ENCODE data around the gene MYO1E. TPM values are rescaled to one million over a fixed set of nuclear protein-coding genes. Genes with fewer than 3 reads are reported as not detected.
A peak's percentile ranks its signal among the peaks of the same experiment; 100 is the strongest.

MYO1E gene
- polyA plus RNA-seq, 6 donors from 2014 or later = 32.4 to 80.0 (median 45.3) TPM

DNA sequence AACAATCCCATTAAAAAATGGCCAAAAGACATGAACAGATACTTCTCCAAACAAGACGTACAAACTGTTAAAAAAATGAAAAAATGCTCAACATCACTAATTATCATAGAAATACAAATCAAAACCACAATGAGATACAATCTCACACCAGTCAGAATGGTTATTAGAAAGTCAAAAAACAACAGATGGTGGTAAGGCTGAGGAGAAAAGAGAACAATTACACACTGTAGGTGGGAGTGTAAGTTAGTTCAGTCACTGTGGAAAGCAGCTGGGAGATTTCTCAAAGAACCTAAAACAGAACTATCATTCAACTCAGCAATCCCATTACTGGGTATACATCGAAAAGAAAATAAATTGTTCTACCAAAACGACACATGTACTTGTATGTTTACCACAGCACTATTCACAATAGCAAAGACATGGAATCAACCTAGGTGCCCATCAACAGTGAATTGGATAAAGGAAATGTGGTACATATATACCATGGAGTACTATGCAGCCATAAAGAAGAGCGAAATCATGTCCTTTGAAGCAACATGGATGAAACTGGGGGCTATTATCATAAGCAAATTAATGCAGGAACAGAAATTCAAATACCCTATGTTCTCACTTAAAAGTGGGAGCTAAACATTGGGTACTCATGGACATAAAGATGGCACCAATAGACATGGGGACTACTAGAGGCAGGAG, 51.5 kb downstream of the MYO1E start:
- ATAC-seq (ENCODE audit: low read depth in 2 of 2) (no peak), DNase-seq (no peak)
- H3K4me1 Mint-ChIP-seq = peaks cover 37 to 91% (median 81%) of the 10 kb centered on the region in 3 donors
- peak overlapping the region in 1 of 8 donors; percentile 44 for H3K4me3 Mint-ChIP-seq
- H3K27ac Mint-ChIP-seq = peak overlapping the region in 4 of 6 donors; percentile 8 to 93 (median 72)
- H3K9me3 Mint-ChIP-seq = peaks cover 0 to 13% (median 0%) of the 10 kb centered on the region in 7 donors
- H3K27me3 Mint-ChIP-seq = no peaks in the 10 kb centered on the region
- peaks cover 0 to 5% of the 10 kb centered on the region in 2 donors for H3K36me3 Mint-ChIP-seq

GRCh38 chr15:59317211-59317610, 55.5 kb downstream of the MYO1E start:
- H3K27me3 Mint-ChIP-seq = no peaks in the 10 kb centered on the region
- no peak overlapping the region for H3K4me3 Mint-ChIP-seq
- H3K9me3 Mint-ChIP-seq = peaks cover 0 to 13% (median 0%) of the 10 kb centered on the region in 7 donors
- H3K36me3 Mint-ChIP-seq = peaks cover 0 to 5% of the 10 kb centered on the region in 2 donors
- H3K4me1 Mint-ChIP-seq = peaks cover 32 to 90% (median 68%) of the 10 kb centered on the region in 3 donors
- ATAC-seq (ENCODE audit: low read depth in 2 of 2) (no peak), DNase-seq (no peak)
- H3K27ac Mint-ChIP-seq = peak overlapping the region in 3 of 6 donors; percentile 6 to 67 (median 21)

DNA sequence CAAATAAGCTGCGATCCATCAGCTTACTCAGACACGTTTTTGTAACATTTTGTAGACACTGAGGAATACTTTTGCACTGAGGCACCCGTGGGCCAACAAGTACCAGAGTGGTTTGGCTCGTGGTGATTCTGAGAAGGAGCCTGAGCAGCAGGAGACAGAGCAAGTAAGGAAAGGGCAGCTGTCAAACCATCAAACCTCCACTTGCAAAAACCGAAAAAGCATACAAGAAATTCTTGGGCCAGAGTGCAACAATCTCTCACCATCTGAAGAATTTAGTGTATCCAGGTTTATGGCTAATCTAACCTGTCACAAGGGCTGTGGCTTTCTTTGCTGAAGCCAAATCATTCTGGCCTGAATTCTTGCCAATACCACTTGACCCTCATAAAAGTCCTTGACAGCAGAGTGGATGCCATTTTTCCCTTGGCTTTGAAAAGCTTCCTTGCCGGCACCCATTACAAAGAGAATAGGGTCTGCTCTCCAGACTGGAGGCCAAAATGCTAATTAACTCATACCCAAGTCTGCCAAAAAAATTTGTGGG, 56.7 kb downstream of the MYO1E start:
- no peaks in the 10 kb centered on the region for H3K27me3 Mint-ChIP-seq
- DNase-seq (no peak), ATAC-seq (ENCODE audit: low read depth in 2 of 2) (no peak)
- peaks cover 0 to 8% (median 0%) of the 10 kb centered on the region in 7 donors for H3K9me3 Mint-ChIP-seq
- H3K4me1 Mint-ChIP-seq = peaks cover 37 to 91% (median 72%) of the 10 kb centered on the region in 3 donors
- peak overlapping the region in 2 of 6 donors; percentile 36 to 65 for H3K27ac Mint-ChIP-seq
- peaks cover 0 to 5% of the 10 kb centered on the region in 2 donors for H3K36me3 Mint-ChIP-seq
- no peak overlapping the region for H3K4me3 Mint-ChIP-seq

DNA sequence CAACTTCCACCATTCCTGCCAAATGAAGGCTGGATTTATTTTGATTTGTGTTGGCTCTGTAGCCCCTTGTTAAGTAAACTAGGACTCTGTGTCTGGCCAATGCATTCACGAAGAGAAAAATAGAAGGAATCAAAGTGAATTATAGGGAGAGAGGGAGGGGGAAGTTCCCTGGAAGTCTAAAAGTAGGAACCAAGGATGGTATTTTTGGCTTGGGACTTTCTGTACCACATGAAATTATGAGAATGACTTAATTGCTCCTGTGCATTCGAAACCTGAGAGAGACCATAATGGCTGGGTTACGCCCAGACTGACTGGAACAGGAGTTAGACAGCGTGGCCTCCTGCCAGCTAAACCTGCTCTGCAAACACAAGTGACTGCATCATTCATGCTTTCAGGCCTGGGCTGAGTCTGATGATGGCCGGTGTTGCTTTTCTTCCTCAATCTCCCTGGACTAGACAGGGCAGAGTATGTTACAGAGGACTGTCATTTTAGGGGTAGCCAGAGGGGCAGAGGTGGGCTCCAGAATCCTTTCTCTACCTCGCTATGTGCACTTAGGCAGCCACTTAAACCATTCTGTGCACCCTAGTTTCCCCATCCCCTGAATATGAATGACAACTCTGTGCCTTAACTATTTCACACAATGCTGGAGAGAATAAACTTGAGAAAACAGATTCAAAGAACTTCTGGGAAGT, 58.9 kb downstream of the MYO1E start:
- Mint-ChIP-seq H3K9me3 (no peaks in the 10 kb centered on the region), H3K36me3 (peaks cover 0 to 5% of the 10 kb centered on the region in 2 donors), H3K27me3 (no peaks in the 10 kb centered on the region), H3K4me3 (peak overlapping the region in 2 of 8 donors; percentile 26 to 44), H3K4me1 (peaks cover 45 to 94% (median 76%) of the 10 kb centered on the region in 3 donors), H3K27ac (peak overlapping the region in 5 of 6 donors; percentile 2 to 73 (median 52))
- DNase-seq (no peak), ATAC-seq (ENCODE audit: low read depth in 2 of 2) (no peak)

GRCh38 chr15:59312205-59312604, 60.5 kb downstream of the MYO1E start:
- no peaks in the 10 kb centered on the region for H3K27me3 Mint-ChIP-seq
- H3K27ac Mint-ChIP-seq = peak overlapping the region in 4 of 6 donors; percentile 4 to 95 (median 87)
- peaks cover 31 to 79% (median 61%) of the 10 kb centered on the region in 3 donors for H3K4me1 Mint-ChIP-seq
- no peak for DNase-seq
- peaks cover 0 to 2% of the 10 kb centered on the region in 2 donors for H3K36me3 Mint-ChIP-seq
- ATAC-seq (ENCODE audit: low read depth in 2 of 2) = peak; percentile 47 to 51
- no peaks in the 10 kb centered on the region for H3K9me3 Mint-ChIP-seq
- H3K4me3 Mint-ChIP-seq = peak overlapping the region in 6 of 8 donors; percentile 4 to 67 (median 38)

GRCh38 chr15:59311195-59311594, 61.5 kb downstream of the MYO1E start:
- H3K4me1 Mint-ChIP-seq = peaks cover 34 to 76% (median 63%) of the 10 kb centered on the region in 3 donors
- no peak overlapping the region for H3K27ac Mint-ChIP-seq
- ATAC-seq (ENCODE audit: low read depth in 2 of 2) (no peak), DNase-seq (no peak)
- no peaks in the 10 kb centered on the region for H3K9me3 Mint-ChIP-seq
- H3K27me3 Mint-ChIP-seq = no peaks in the 10 kb centered on the region
- no peaks in the 10 kb centered on the region for H3K36me3 Mint-ChIP-seq
- H3K4me3 Mint-ChIP-seq = no peak overlapping the region

DNA sequence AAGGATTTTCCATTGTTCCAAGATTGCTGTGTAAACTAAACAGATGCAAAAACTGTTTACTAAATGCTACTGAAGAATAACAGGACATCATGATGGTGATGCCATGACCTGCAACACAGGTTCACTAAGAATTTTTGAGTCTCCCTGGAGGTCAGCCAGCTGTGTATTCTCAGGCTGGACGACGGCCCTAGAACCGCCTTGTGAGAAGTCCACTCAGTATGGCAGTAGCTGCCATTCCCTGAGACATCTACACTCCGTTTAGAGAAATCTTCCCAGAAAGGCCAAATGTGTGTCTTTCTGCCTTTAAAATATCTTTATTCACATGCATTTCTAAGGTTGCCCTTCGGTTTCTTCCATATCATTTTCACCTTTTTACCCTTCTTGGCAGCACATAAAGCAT, 63.3 kb downstream of the MYO1E start:
- H3K4me1 Mint-ChIP-seq = peaks cover 41 to 76% (median 74%) of the 10 kb centered on the region in 3 donors
- no peak overlapping the region for H3K4me3 Mint-ChIP-seq
- peak overlapping the region in 2 of 6 donors; percentile 9 to 44 for H3K27ac Mint-ChIP-seq
- H3K9me3 Mint-ChIP-seq = no peaks in the 10 kb centered on the region
- DNase-seq (no peak), ATAC-seq (ENCODE audit: low read depth in 2 of 2) (no peak)
- H3K27me3 Mint-ChIP-seq = no peaks in the 10 kb centered on the region
- no peaks in the 10 kb centered on the region for H3K36me3 Mint-ChIP-seq

- no peak overlapping the region for H3K27ac Mint-ChIP-seq
- no peak overlapping the region for H3K4me3 Mint-ChIP-seq
- ATAC-seq (ENCODE audit: low read depth in 2 of 2) = no peak
- peaks cover 29 to 73% (median 66%) of the 10 kb centered on the region in 3 donors for H3K4me1 Mint-ChIP-seq
- H3K36me3 Mint-ChIP-seq = no peaks in the 10 kb centered on the region
- H3K9me3 Mint-ChIP-seq = no peaks in the 10 kb centered on the region
- no peak for DNase-seq
- no peaks in the 10 kb centered on the region for H3K27me3 Mint-ChIP-seq
Measured at GRCh38 chr15:59307165-59307537, 65.5 kb downstream of the MYO1E start.

GRCh38 chr15:59306520-59307164, 66.0 kb downstream of the MYO1E start:
- Mint-ChIP-seq H3K27ac (peak overlapping the region in 2 of 6 donors; percentile 38 to 55), H3K4me3 (no peak overlapping the region)

DNA sequence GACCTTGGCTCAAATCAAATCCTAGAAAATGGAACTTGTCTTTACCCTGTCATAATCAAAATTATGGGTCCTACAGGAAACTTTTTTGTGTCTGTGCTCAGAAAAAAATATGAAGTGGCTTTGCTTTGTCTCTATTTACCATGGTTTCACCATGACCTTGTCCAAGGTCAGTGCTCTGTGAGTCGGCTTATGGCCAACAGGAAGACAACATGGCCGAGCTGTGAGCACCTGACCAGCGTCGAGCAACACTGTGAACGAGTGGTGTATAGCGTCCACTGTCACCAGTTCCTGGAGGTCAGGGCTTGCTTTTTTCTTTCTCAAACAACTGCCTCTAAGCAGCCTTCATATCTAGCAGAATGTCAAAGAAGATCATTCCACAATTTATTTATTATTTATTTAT, 67.9 kb downstream of the MYO1E start:
- no peak for ATAC-seq (ENCODE audit: low read depth in 2 of 2)
- H3K27ac Mint-ChIP-seq = peak overlapping the region in 1 of 6 donors; percentile 19
- H3K4me1 Mint-ChIP-seq = peaks cover 33 to 74% (median 65%) of the 10 kb centered on the region in 3 donors
- DNase-seq = no peak
- no peaks in the 10 kb centered on the region for H3K27me3 Mint-ChIP-seq
- H3K4me3 Mint-ChIP-seq = no peak overlapping the region
- H3K36me3 Mint-ChIP-seq = no peaks in the 10 kb centered on the region
- no peaks in the 10 kb centered on the region for H3K9me3 Mint-ChIP-seq

More at GRCh38 chr15:59306520-59307164, 66.0 kb downstream of the MYO1E start:
- Mint-ChIP-seq H3K4me1 (peaks cover 28 to 73% (median 66%) of the 10 kb centered on the region in 3 donors), H3K36me3 (no peaks in the 10 kb centered on the region), H3K27me3 (no peaks in the 10 kb centered on the region), H3K9me3 (no peaks in the 10 kb centered on the region)
- no peak for DNase-seq
- no peak for ATAC-seq (ENCODE audit: low read depth in 2 of 2)

DNA sequence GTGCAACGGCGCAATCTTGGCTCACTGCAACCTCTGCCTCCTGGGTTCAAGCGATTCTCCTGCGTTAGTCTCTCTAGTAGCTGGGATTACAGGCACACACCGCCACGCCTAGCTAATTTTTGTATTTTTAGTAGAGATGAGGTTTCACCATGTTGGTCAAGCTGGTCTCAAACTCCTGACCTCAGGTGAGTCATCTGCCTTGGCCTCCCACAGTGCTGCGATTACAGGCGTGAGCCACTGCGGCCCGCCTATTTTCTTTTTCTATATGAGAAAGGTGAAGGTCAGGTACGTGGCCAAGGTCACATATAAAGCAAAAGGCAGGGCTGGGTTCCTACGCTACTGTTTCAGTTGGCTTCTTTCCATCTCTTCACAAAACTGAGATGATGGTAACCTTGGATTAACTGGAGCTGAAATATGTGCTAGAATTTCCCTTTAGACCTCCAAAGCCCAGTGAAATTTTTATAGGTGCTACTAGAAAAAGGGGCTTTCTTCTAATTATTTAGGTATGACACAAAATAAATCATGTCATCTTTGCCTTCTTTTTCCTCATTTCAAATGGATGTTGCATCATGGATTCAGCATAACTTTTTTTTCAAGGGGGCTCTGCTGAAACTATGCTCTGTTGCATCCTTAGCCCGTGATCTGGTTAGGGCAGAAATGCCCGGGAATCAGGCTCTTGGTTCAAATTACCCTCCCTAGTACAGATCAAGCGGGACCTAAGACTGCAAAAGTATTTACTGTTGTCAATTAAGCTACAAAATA, 68.5 kb downstream of the MYO1E start:
- H3K27me3 Mint-ChIP-seq = no peaks in the 10 kb centered on the region
- peak overlapping the region in 3 of 6 donors; percentile 19 to 76 (median 20) for H3K27ac Mint-ChIP-seq
- peaks cover 37 to 75% (median 65%) of the 10 kb centered on the region in 3 donors for H3K4me1 Mint-ChIP-seq
- no peaks in the 10 kb centered on the region for H3K36me3 Mint-ChIP-seq
- H3K9me3 Mint-ChIP-seq = no peaks in the 10 kb centered on the region
- ATAC-seq (ENCODE audit: low read depth in 2 of 2) (no peak), DNase-seq (no peak)
- H3K4me3 Mint-ChIP-seq = peak overlapping the region in 1 of 8 donors; percentile 31

DNA sequence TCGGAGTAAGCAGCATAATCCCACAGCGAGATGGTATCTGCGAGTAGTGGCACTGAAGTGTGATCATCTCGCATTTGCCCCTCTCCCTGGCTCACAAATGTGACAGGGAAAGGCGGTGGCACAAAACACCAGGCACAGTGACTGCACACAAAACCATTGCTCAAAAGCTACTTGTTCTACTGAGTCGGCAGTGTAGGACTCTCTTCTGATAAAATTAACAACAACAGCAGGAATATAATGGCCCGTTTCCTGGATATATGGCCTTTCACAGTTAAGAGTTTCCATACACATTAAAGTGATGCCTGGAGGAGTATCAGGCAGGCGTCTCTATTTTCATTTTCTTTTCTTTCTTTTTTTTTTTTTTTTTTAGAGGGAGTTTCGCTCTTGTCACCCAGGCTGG, 69.0 kb downstream of the MYO1E start:
- ATAC-seq (ENCODE audit: low read depth in 2 of 2) (no peak), DNase-seq (no peak)
- peaks cover 42 to 76% (median 64%) of the 10 kb centered on the region in 3 donors for H3K4me1 Mint-ChIP-seq
- no peaks in the 10 kb centered on the region for H3K36me3 Mint-ChIP-seq
- H3K27ac Mint-ChIP-seq = peak overlapping the region in 2 of 6 donors; percentile 15 to 76
- peak overlapping the region in 2 of 8 donors; percentile 8 to 31 for H3K4me3 Mint-ChIP-seq
- H3K27me3 Mint-ChIP-seq = no peaks in the 10 kb centered on the region
- H3K9me3 Mint-ChIP-seq = no peaks in the 10 kb centered on the region

Data from naive B cell (primary cell).